Hepatocyte (in vitro differentiated cells): Measurements from ENCODE around the gene INPP5K. TPM values are rescaled to one million over a fixed set of nuclear protein-coding genes. Genes with fewer than 3 reads are reported as not detected.
"Not testable (repeated sequence)": the region's sequence is repeated elsewhere in the genome, so short reads cannot be mapped to it uniquely, and the experiment has no call there.

Source experiments
- DNase-seq: peaks from one replicate; pipeline ENCODE4 v3.0.0-alpha.2; 2016; ENCODE audit warnings: low spot score
- H2AFZ ChIP-seq: fragments of 200-600 bp; sonication (generic); 2 replicates; pipeline ENCODE4 v1.6.0; 2016; ENCODE audit warnings: antibody characterized with exemption, mild to moderate bottlenecking
- H3K27ac ChIP-seq: fragments of 200-600 bp; sonication (generic); 2 replicates; pipeline ENCODE4 v1.5.1; 2016; ENCODE audit warnings: mild to moderate bottlenecking
- H3K27me3 ChIP-seq: fragments of 200-600 bp; sonication (generic); 2 replicates; pipeline ENCODE4 v1.6.1; 2016
- H3K36me3 ChIP-seq: fragments of 200-600 bp; sonication (generic); replicated peaks from 2 replicates; pipeline ENCODE4 v1.5.1; 2016; ENCODE audit warnings: low read depth; ENCODE audit not compliant: insufficient read depth
- H3K4me1 ChIP-seq: fragments of 200-600 bp; sonication (generic); 2 replicates; pipeline ENCODE4 v1.5.1; 2016; ENCODE audit warnings: mild to moderate bottlenecking, moderate library complexity; ENCODE audit not compliant: insufficient read depth
- H3K4me2 ChIP-seq: fragments of 200-600 bp; sonication (generic); 2 replicates; pipeline ENCODE4 v1.6.0; 2016
- H3K4me3 ChIP-seq: fragments of 200-600 bp; sonication (generic); 2 replicates; pipeline ENCODE4 v1.5.1; 2016; ENCODE audit warnings: mild to moderate bottlenecking
- H3K79me2 ChIP-seq: fragments of 200-600 bp; sonication (generic); 2 replicates; pipeline ENCODE4 v1.6.0; 2017; ENCODE audit warnings: mild to moderate bottlenecking
- H3K9me2 ChIP-seq: fragments of 200-600 bp; sonication (generic); replicated peaks from 2 replicates; pipeline ENCODE4 v1.6.0; 2017; ENCODE audit warnings: mild to moderate bottlenecking; ENCODE audit not compliant: insufficient read depth
- H3K9me3 ChIP-seq: fragments of 200-600 bp; sonication (generic); 2 replicates; pipeline ENCODE4 v1.5.1; 2016; ENCODE audit warnings: low read depth, mild to moderate bottlenecking
- H4K20me1 ChIP-seq: fragments of 200-600 bp; sonication (generic); 2 replicates; pipeline ENCODE4 v1.6.0; 2016; ENCODE audit warnings: mild to moderate bottlenecking; ENCODE audit not compliant: insufficient read depth, poor library complexity, severe bottlenecking
- CTCF ChIP-seq: fragments of 200-600 bp; sonication (generic); IDR thresholded peaks from 2 replicates; pipeline ENCODE4 v1.5.1; 2016; ENCODE audit warnings: antibody characterized with exemption, mild to moderate bottlenecking; ENCODE audit not compliant: poor library complexity
- EZH2 ChIP-seq: fragments of 200-600 bp; sonication (generic); IDR thresholded peaks from 2 replicates; pipeline ENCODE4 v1.6.1; 2016; ENCODE audit warnings: antibody characterized with exemption, mild to moderate bottlenecking, borderline replicate concordance
- EZH2phosphoT487 ChIP-seq: fragments of 200-600 bp; sonication (generic); IDR thresholded peaks from one replicate; pipeline ENCODE4 v1.6.1; 2018; ENCODE audit warnings: antibody characterized with exemption, mild to moderate bottlenecking, low read depth, moderate library complexity; ENCODE audit not compliant: unreplicated experiment, severe bottlenecking
- WGBS: methylation state at CpG from one replicate; pipeline ENCODE4 v1.1.6; 2016; ENCODE audit warnings: low lambda C conversion rate; ENCODE audit errors: missing lambda C conversion rate; 5-methylcytosine and 5-hydroxymethylcytosine counted together
- polyA plus RNA-seq: library from polyadenylated mRNA; unstranded; fragments of >200 nt; fragmentation: Nextera tagmentation; extraction: Ambion mirVana; gene quantifications from 2 replicates; pipeline ENCODE4 v1.2.1, GENCODE V29; 2016
- total RNA-seq: library from RNA; depleted of rRNA; stranded (reverse); fragments of >200 nt; gene quantifications from 2 replicates; pipeline ENCODE4 v1.2.3, GENCODE V29; 2014

The INPP5K gene
- total and polyA plus RNA-seq, 2 experiments from 2014 or later, result 34.7 to 40.4 TPM

- H3K9me3 ChIP-seq, result no peaks in the 10 kb centered on the region
- no peaks in the 10 kb centered on the region for H3K9me2 ChIP-seq
- DNase-seq, result no peak
- H3K4me1 ChIP-seq, result no peaks in the 10 kb centered on the region
- no peak overlapping the region for H3K4me3 ChIP-seq
- TF ChIP-seq EZH2phosphoT487, result no peak
- H3K79me2 ChIP-seq, result no peaks in the 10 kb centered on the region
- no peaks in the 10 kb centered on the region for H4K20me1 ChIP-seq
- H3K36me3 ChIP-seq, result peaks cover 4% of the 10 kb centered on the region
- no peak overlapping the region for H3K27ac ChIP-seq
- WGBS, result 95% methylated on average over 24 of the region's 24 CpGs
- no peak overlapping the region for H2AFZ ChIP-seq
- no peaks in the 10 kb centered on the region for H3K27me3 ChIP-seq
- H3K4me2 ChIP-seq, result no peak overlapping the region
Observed at GRCh38 chr17:1533661-1534325, 17.4 kb upstream of the INPP5K start.

- Histone ChIP-seq H3K9me2 (no peaks in the 10 kb centered on the region), H3K4me1 (no peaks in the 10 kb centered on the region), H3K4me3 (no peak overlapping the region), H3K79me2 (no peaks in the 10 kb centered on the region), H3K4me2 (no peak overlapping the region), H3K9me3 (no peaks in the 10 kb centered on the region), H3K36me3 (no peaks in the 10 kb centered on the region), H4K20me1 (no peaks in the 10 kb centered on the region), H3K27ac (no peak overlapping the region), H3K27me3 (no peaks in the 10 kb centered on the region), H2AFZ (no peak overlapping the region)
- TF ChIP-seq EZH2 (no peak), CTCF (no peak), EZH2phosphoT487 (no peak)
- DNase-seq, result no peak
- 91% methylated on average over 10 of the region's 10 CpGs for WGBS
Observed at GRCh38 chr17:1532836-1533602, 16.6 kb upstream of the INPP5K start.

GRCh38 chr17:1529863-1530262 is 13.5 kb upstream of the INPP5K start:
- TF ChIP-seq EZH2 (no peak), EZH2phosphoT487 (no peak), CTCF (no peak)
- no peaks in the 10 kb centered on the region for H3K79me2 ChIP-seq
- H3K36me3 ChIP-seq, result no peaks in the 10 kb centered on the region
- H3K4me1 ChIP-seq, result no peaks in the 10 kb centered on the region
- no peaks in the 10 kb centered on the region for H3K27me3 ChIP-seq
- H4K20me1 ChIP-seq, result no peaks in the 10 kb centered on the region
- no peak overlapping the region for H3K27ac ChIP-seq
- H2AFZ ChIP-seq, result no peak overlapping the region
- H3K9me2 ChIP-seq, result no peaks in the 10 kb centered on the region
- DNase-seq, result no peak
- H3K9me3 ChIP-seq, result no peaks in the 10 kb centered on the region
- H3K4me3 ChIP-seq, result no peak overlapping the region
- no peak overlapping the region for H3K4me2 ChIP-seq
- WGBS, result 67% methylated on average over 2 of the region's 2 CpGs

GRCh38 chr17:1526876-1527275 is 10.5 kb upstream of the INPP5K start:
- not testable (repeated sequence) for DNase-seq, H3K79me2 ChIP-seq, H3K4me1 ChIP-seq, H2AFZ ChIP-seq, H3K9me2 ChIP-seq, H3K9me3 ChIP-seq, H3K36me3 ChIP-seq, H4K20me1 ChIP-seq, H3K27ac ChIP-seq, H3K27me3 ChIP-seq, H3K4me2 ChIP-seq, H3K4me3 ChIP-seq
- 77% methylated on average over 4 of the region's 4 CpGs for WGBS
